Smooth muscle cell (in vitro differentiated cells): ENCODE measurements around the gene PEX10. TPM values are rescaled to one million over a fixed set of nuclear protein-coding genes. Genes with fewer than 3 reads are reported as not detected.

Source experiments
- DNase-seq: peaks from one replicate; lab custom pipeline; 2025; ENCODE audit not compliant: unreplicated experiment; lab: John Stamatoyannopoulos, UW
- H2AFZ ChIP-seq: fragments of 200-600 bp; sonication (generic); 2 replicates; pipeline ENCODE4 v1.6.0; 2016; ENCODE audit warnings: antibody characterized with exemption, low read depth, mild to moderate bottlenecking
- H3F3A ChIP-seq: fragments of 200-600 bp; sonication (generic); 2 replicates; pipeline ENCODE4 v1.6.0; 2017; ENCODE audit warnings: antibody characterized with exemption, low read depth
- H3K27ac ChIP-seq: fragments of 200-600 bp; sonication (generic); 2 replicates; pipeline ENCODE4 v1.5.1; 2016; ENCODE audit warnings: low read depth, mild to moderate bottlenecking
- H3K27me3 ChIP-seq: fragments of 200-600 bp; sonication (generic); 2 replicates; pipeline ENCODE4 v1.6.1; 2016; ENCODE audit warnings: low read depth, mild to moderate bottlenecking
- H3K36me3 ChIP-seq: fragments of 200-600 bp; sonication (generic); 2 replicates; pipeline ENCODE4 v1.5.1; 2016; ENCODE audit warnings: low read depth
- H3K4me1 ChIP-seq: fragments of 200-600 bp; sonication (generic); 2 replicates; pipeline ENCODE4 v1.5.1; 2016; ENCODE audit warnings: low read depth
- H3K4me2 ChIP-seq: fragments of 200-600 bp; sonication (generic); 2 replicates; pipeline ENCODE4 v1.6.0; 2016; ENCODE audit warnings: mild to moderate bottlenecking
- H3K4me3 ChIP-seq: fragments of 200-600 bp; sonication (generic); 2 replicates; pipeline ENCODE4 v1.5.1; 2016; ENCODE audit warnings: mild to moderate bottlenecking
- H3K79me2 ChIP-seq: fragments of 200-600 bp; sonication (generic); 2 replicates; pipeline ENCODE4 v1.6.0; 2016; ENCODE audit warnings: low read depth, mild to moderate bottlenecking
- H3K9ac ChIP-seq: fragments of 200-600 bp; sonication (generic); 2 replicates; pipeline ENCODE4 v1.6.0; 2016; ENCODE audit warnings: low read depth
- H3K9me3 ChIP-seq: fragments of 200-600 bp; sonication (generic); replicated peaks from 2 replicates; pipeline ENCODE4 v1.5.1; 2016; ENCODE audit warnings: low read depth
- H4K20me1 ChIP-seq: fragments of 200-600 bp; sonication (generic); 2 replicates; pipeline ENCODE4 v1.6.0; 2016; ENCODE audit warnings: low read depth
- WGBS: methylation state at CpG from one replicate; pipeline ENCODE4 v1.1.7; 2016; ENCODE audit warnings: low lambda C conversion rate; 5-methylcytosine and 5-hydroxymethylcytosine counted together
- polyA plus RNA-seq: library from polyadenylated mRNA; unstranded; fragments of >200 nt; fragmentation: Nextera tagmentation; extraction: Ambion mirVana; gene quantifications from 2 replicates; pipeline ENCODE4 v1.2.1, GENCODE V29; 2016
- total RNA-seq: library from RNA; depleted of rRNA; stranded (reverse); fragments of >200 nt; gene quantifications from 2 replicates; pipeline ENCODE4 v1.2.3, GENCODE V29; 2014
- TF ChIP-seq, protein P1 (sequence below): fragments of 200-600 bp; sonication (generic); IDR thresholded peaks from 2 replicates; pipeline ENCODE4 v1.5.1; 2017; ENCODE audit warnings: borderline replicate concordance, mild to moderate bottlenecking, antibody characterized with exemption; ENCODE audit not compliant: insufficient read depth, poor library complexity, severe bottlenecking

Gene PEX10
- total and polyA plus RNA-seq, 2 experiments from 2014 or later, result 14.0 to 20.3 TPM

- Histone ChIP-seq H3K4me2 (no peak overlapping the region), H3F3A (no peaks in the 10 kb centered on the region), H3K27me3 (no peaks in the 10 kb centered on the region), H3K79me2 (no peaks in the 10 kb centered on the region), H3K9ac (no peak overlapping the region), H2AFZ (no peak overlapping the region), H3K27ac (no peak overlapping the region), H3K9me3 (no peaks in the 10 kb centered on the region), H3K4me3 (no peak overlapping the region), H3K36me3 (no peaks in the 10 kb centered on the region), H4K20me1 (no peaks in the 10 kb centered on the region), H3K4me1 (no peaks in the 10 kb centered on the region)
- DNase-seq, result no peak
- 84% methylated on average over 36 of the region's 36 CpGs for WGBS
- TF ChIP-seq, protein P1, sequence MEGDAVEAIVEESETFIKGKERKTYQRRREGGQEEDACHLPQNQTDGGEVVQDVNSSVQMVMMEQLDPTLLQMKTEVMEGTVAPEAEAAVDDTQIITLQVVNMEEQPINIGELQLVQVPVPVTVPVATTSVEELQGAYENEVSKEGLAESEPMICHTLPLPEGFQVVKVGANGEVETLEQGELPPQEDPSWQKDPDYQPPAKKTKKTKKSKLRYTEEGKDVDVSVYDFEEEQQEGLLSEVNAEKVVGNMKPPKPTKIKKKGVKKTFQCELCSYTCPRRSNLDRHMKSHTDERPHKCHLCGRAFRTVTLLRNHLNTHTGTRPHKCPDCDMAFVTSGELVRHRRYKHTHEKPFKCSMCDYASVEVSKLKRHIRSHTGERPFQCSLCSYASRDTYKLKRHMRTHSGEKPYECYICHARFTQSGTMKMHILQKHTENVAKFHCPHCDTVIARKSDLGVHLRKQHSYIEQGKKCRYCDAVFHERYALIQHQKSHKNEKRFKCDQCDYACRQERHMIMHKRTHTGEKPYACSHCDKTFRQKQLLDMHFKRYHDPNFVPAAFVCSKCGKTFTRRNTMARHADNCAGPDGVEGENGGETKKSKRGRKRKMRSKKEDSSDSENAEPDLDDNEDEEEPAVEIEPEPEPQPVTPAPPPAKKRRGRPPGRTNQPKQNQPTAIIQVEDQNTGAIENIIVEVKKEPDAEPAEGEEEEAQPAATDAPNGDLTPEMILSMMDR, result no peak
Measured at GRCh38 chr1:2372551-2373490, 39.5 kb downstream of the PEX10 start.

- Histone ChIP-seq H3K4me2 (no peak overlapping the region), H3K36me3 (no peaks in the 10 kb centered on the region), H3F3A (no peaks in the 10 kb centered on the region), H4K20me1 (no peaks in the 10 kb centered on the region), H2AFZ (no peak overlapping the region), H3K27ac (no peak overlapping the region), H3K9ac (no peak overlapping the region), H3K4me3 (no peak overlapping the region), H3K79me2 (no peaks in the 10 kb centered on the region), H3K9me3 (no peaks in the 10 kb centered on the region), H3K4me1 (no peaks in the 10 kb centered on the region), H3K27me3 (no peaks in the 10 kb centered on the region)
- DNase-seq, result no peak
- WGBS, result 96% methylated on average over 8 of the region's 8 CpGs
- TF ChIP-seq, protein P1, result no peak
Measured at GRCh38 chr1:2368053-2368744, 44.2 kb downstream of the PEX10 start.

DNA sequence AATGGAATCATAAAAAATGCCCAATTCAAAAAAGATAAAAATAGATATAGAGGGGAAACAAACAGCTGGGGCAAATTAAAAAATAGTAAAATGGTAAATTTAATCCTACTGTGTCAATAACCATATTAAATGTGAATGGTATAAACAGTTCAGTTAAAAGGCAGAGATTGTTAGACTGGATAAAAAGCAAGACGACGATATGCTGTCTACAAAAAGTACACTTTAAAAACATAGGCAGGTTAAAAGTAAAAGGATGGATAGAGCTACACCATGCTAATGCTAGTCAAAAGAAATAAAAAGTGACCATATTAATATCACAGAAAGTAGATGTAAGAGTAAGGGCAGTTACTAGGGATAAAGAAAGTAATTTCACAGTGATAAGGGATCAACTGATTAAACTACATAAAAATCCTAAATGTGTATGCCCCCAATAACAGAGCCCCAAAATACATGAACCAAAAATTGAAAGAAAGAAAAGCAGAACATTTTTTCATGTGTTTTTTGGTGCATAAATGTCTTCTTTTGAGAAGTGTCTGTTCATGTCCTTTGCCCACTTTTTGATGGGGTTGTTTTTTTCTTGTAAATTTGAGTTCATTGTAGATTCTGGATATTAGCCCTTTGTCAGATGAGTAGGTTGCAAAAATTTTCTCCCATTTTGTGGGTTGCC, 48.4 kb downstream of the PEX10 start:
- no peak overlapping the region for H3K4me3 ChIP-seq
- H3K4me1 ChIP-seq, result no peaks in the 10 kb centered on the region
- H3K9ac ChIP-seq, result no peak overlapping the region
- H3K27ac ChIP-seq, result no peak overlapping the region
- TF ChIP-seq, protein P1, result no peak
- no peak for DNase-seq
- H3K27me3 ChIP-seq, result no peaks in the 10 kb centered on the region
- H3K79me2 ChIP-seq, result no peaks in the 10 kb centered on the region
- 92% methylated on average over 2 of the region's 2 CpGs for WGBS
- no peak overlapping the region for H2AFZ ChIP-seq
- no peaks in the 10 kb centered on the region for H3K9me3 ChIP-seq
- H3K36me3 ChIP-seq, result no peaks in the 10 kb centered on the region
- H3F3A ChIP-seq, result no peaks in the 10 kb centered on the region
- H3K4me2 ChIP-seq, result no peak overlapping the region
- H4K20me1 ChIP-seq, result no peaks in the 10 kb centered on the region
